ENCODE results near the gene ZNF598. TPM values are rescaled to one million over a fixed set of nuclear protein-coding genes. Genes with fewer than 3 reads are reported as not detected.

ZNF598 gene
- total and polyA plus RNA-seq, 2 of the 13 experiments (the other 11 are each of a cell fraction or from before 2014, with no cell fraction given): 13.5 to 14.2 TPM

- TF ChIP-seq, protein P1, sequence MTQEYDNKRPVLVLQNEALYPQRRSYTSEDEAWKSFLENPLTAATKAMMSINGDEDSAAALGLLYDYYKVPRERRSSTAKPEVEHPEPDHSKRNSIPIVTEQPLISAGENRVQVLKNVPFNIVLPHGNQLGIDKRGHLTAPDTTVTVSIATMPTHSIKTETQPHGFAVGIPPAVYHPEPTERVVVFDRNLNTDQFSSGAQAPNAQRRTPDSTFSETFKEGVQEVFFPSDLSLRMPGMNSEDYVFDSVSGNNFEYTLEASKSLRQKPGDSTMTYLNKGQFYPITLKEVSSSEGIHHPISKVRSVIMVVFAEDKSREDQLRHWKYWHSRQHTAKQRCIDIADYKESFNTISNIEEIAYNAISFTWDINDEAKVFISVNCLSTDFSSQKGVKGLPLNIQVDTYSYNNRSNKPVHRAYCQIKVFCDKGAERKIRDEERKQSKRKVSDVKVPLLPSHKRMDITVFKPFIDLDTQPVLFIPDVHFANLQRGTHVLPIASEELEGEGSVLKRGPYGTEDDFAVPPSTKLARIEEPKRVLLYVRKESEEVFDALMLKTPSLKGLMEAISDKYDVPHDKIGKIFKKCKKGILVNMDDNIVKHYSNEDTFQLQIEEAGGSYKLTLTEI (CRISPR knock-in tag; conservative IDR thresholded peaks at IDR 0.05): no peak
- TF ChIP-seq ZNF510 (CRISPR knock-in tag; IDR thresholded peaks at IDR 0.05; ENCODE audit: low read depth) (no peak; the same call in 1 of the 2 replicates), SOX5 (CRISPR knock-in tag; IDR thresholded peaks at IDR 0.05; ENCODE audit: borderline replicate concordance) (no peak), ZNF556 (CRISPR knock-in tag; IDR thresholded peaks at IDR 0.05; ENCODE audit: borderline replicate concordance) (0 out of 2 replicates have a peak, but pooled peaks have one; percentile 19), NR2F1 (CRISPR knock-in tag; IDR thresholded peaks at IDR 0.05) (peak; percentile 100), RORA (CRISPR knock-in tag; IDR thresholded peaks at IDR 0.05) (no peak), CBX1 (IDR thresholded peaks at IDR 0.05; ENCODE audit: low read depth) (no peak), REXO4 (CRISPR knock-in tag; IDR thresholded peaks at IDR 0.05; ENCODE audit: borderline replicate concordance) (no peak; the same call in 1 of the 2 replicates), ZBTB2 (CRISPR knock-in tag; IDR thresholded peaks at IDR 0.05; ENCODE audit: low read depth) (0 out of 2 replicates have a peak, but pooled peaks have one; percentile 52), NONO (IDR thresholded peaks at IDR 0.05) (no peak), NONO (CRISPR knock-in tag; conservative IDR thresholded peaks at IDR 0.05) (peak; percentile 61), KLF16 (CRISPR knock-in tag; IDR thresholded peaks at IDR 0.05) (peak in 1 of 2 experiments; percentile 46; a peak in 1 of 4 replicates), EZH2 (conservative IDR thresholded peaks at IDR 0.05; ENCODE audit: low read depth, low read length) (no peak), KAT7 (CRISPR knock-in tag; IDR thresholded peaks at IDR 0.05; ENCODE audit: borderline replicate concordance) (0 out of 2 replicates have a peak, but pooled peaks have one; percentile 37), JUNB (CRISPR knock-in tag; IDR thresholded peaks at IDR 0.05; ENCODE audit: borderline replicate concordance) (no peak), FOXP1 (IDR thresholded peaks at IDR 0.05) (no peak), FOXP1 (CRISPR knock-in tag; IDR thresholded peaks at IDR 0.05) (no peak), SP2 (CRISPR knock-in tag; IDR thresholded peaks at IDR 0.05) (no peak; the same call in 1 of the 2 replicates), ZNF562 (CRISPR knock-in tag; IDR thresholded peaks at IDR 0.05; ENCODE audit: borderline replicate concordance) (no peak), PAF1 (CRISPR knock-in tag; IDR thresholded peaks at IDR 0.05) (no peak), ZC3H13 (CRISPR knock-in tag; IDR thresholded peaks at IDR 0.05) (0 out of 2 replicates have a peak, but pooled peaks have one; percentile 14), KLF11 (CRISPR knock-in tag; IDR thresholded peaks at IDR 0.05) (no peak), ZBTB44 (CRISPR knock-in tag; IDR thresholded peaks at IDR 0.05) (no peak), ZNF761 (CRISPR knock-in tag; conservative IDR thresholded peaks at IDR 0.05) (no peak), MEIS1 (CRISPR knock-in tag; IDR thresholded peaks at IDR 0.05; ENCODE audit: borderline replicate concordance) (0 out of 2 replicates have a peak, but pooled peaks have one; percentile 41)
- TF ChIP-seq, protein P2, sequence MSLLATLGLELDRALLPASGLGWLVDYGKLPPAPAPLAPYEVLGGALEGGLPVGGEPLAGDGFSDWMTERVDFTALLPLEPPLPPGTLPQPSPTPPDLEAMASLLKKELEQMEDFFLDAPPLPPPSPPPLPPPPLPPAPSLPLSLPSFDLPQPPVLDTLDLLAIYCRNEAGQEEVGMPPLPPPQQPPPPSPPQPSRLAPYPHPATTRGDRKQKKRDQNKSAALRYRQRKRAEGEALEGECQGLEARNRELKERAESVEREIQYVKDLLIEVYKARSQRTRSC (CRISPR knock-in tag; IDR thresholded peaks at IDR 0.05; ENCODE audit: low read depth): no peak
Observed at GRCh38 chr16:1983544-1984346, 25.9 kb downstream of the ZNF598 start, which contains the start of gene GFER (continued).

Measured in HepG2 (cell line).